ENCODE measurements around the gene PLEKHG2.

- no peak for TF ChIP-seq CTCF (IDR thresholded peaks at IDR 0.05 in 8 of 11, conservative IDR thresholded peaks at IDR 0.05 in 3 of 11)
- peak; percentile 88 to 95 (median 91) for TF ChIP-seq POLR2AphosphoS5 (IDR thresholded peaks at IDR 0.05)
- TF ChIP-seq POLR2A (IDR thresholded peaks at IDR 0.05): peak in 2 of 3 donors; percentile 22 to 35
These were observed 4.6 kb upstream of the PLEKHG2 start for GRCh38 chr19:39407660-39408391.

Data from spleen (tissue), 7 donors.